GM13977 (cell line): Measurements from ENCODE around the gene TIMM23B.
"Not testable (repeated sequence)": the region's sequence is repeated elsewhere in the genome, so short reads cannot be mapped to it uniquely, and the experiment has no call there.

Source experiments
- DNase-seq: peaks from one replicate; pipeline ENCODE4 v3.0.0; 2012; ENCODE audit warnings: low spot score
- CTCF ChIP-seq: IDR thresholded peaks from 2 replicates; pipeline ENCODE4 v1.5.1; 2012; ENCODE audit warnings: mild to moderate bottlenecking, control low read depth; ENCODE audit not compliant: insufficient read depth; ENCODE audit errors: extremely low read depth, missing control alignments
- in situ Hi-C: fragments of 300-500 bp; cut with MboI; formaldehyde crosslinking; loops from one replicate; pipeline ENCODE4 v1.12.0; 2022; ENCODE audit warnings: low sequenced_read_pairs, low pct_unique_long_range_greater_than_20kb, mixed read lengths, inconsistent platforms; ENCODE audit not compliant: unreplicated experiment

Gene TIMM23B

GRCh38 chr10:49941447-49942338, at the start of gene TIMM23B, which contains the start of gene PARG:
TSS of gene TIMM23B (plus strand) at chr10:49942053. CDS start at chr10:49942195, 142 bp downstream.
TSS of gene PARG (minus strand) at chr10:49942027. CDS start at chr10:49941725, 302 bp downstream.
- TF ChIP-seq CTCF, result peak; percentile 9
- DNase-seq, result peak; percentile 46
- in situ Hi-C loops, result not testable (repeated sequence)

GRCh38 chr10:49899999-49900398, 41.9 kb upstream of the TIMM23B start:
- DNase-seq, in situ Hi-C loops: not testable (repeated sequence)

GRCh38 chr10:49900406-49900805, 41.4 kb upstream of the TIMM23B start:
- in situ Hi-C loops, DNase-seq: not testable (repeated sequence)

- in situ Hi-C loops, DNase-seq: not testable (repeated sequence)
Measured at GRCh38 chr10:49903829-49904228, 38.0 kb upstream of the TIMM23B start.

- in situ Hi-C loops, DNase-seq: not testable (repeated sequence)
Measured at GRCh38 chr10:49908290-49909080, 33.4 kb upstream of the TIMM23B start.

- in situ Hi-C loops, DNase-seq: not testable (repeated sequence)
Measured at GRCh38 chr10:49910295-49910694, 31.6 kb upstream of the TIMM23B start.

GRCh38 chr10:49916451-49916850, 25.4 kb upstream of the TIMM23B start:
- in situ Hi-C loops, DNase-seq: not testable (repeated sequence)

- in situ Hi-C loops, DNase-seq: not testable (repeated sequence)
Measured at GRCh38 chr10:49917927-49918326, 23.9 kb upstream of the TIMM23B start.

- DNase-seq, in situ Hi-C loops: not testable (repeated sequence)
Measured at GRCh38 chr10:49922041-49922440, 19.8 kb upstream of the TIMM23B start.

- in situ Hi-C loops, result not testable (repeated sequence)
Measured at GRCh38 chr10:49923572-49923971, 18.3 kb upstream of the TIMM23B start.

GRCh38 chr10:49931276-49931675, 10.6 kb upstream of the TIMM23B start:
- in situ Hi-C loops, DNase-seq: not testable (repeated sequence)

More at GRCh38 chr10:49923572-49923971, 18.3 kb upstream of the TIMM23B start:
- not testable (repeated sequence) for DNase-seq

- DNase-seq, in situ Hi-C loops: not testable (repeated sequence)
Measured at GRCh38 chr10:49931959-49932728, 9.7 kb upstream of the TIMM23B start.

GRCh38 chr10:49942339-49942705, 469 bp downstream of the TIMM23B start:
- DNase-seq, in situ Hi-C loops: not testable (repeated sequence)

GRCh38 chr10:49943607-49944006, 1.8 kb downstream of the TIMM23B start:
- in situ Hi-C loops, DNase-seq: not testable (repeated sequence)

GRCh38 chr10:49948142-49948541, 6.3 kb downstream of the TIMM23B start:
- in situ Hi-C loops, DNase-seq: not testable (repeated sequence)

- DNase-seq, in situ Hi-C loops: not testable (repeated sequence)
Measured at GRCh38 chr10:49948737-49949136, 6.9 kb downstream of the TIMM23B start.
